GM10248 (cell line): ENCODE results near the gene ZNF783.
"Not testable (repeated sequence)": the region's sequence is repeated elsewhere in the genome, so short reads cannot be mapped to it uniquely, and the experiment has no call there.

ENCODE experiments used
- CTCF ChIA-PET: fragments of 300-600 bp; sonication (Branson Sonifier 250); formaldehyde crosslinking; extraction: SDS; loops from one replicate; lab custom pipeline; 2021; ENCODE audit warnings: antibody characterized with exemption; lab: Yijun Ruan, JAX
- POLR2A ChIA-PET: fragments of 350-650 bp; sonication (Branson Sonifier 250); formaldehyde crosslinking; extraction: SDS; loops from one replicate; lab custom pipeline; 2020; ENCODE audit warnings: antibody characterized with exemption; lab: Yijun Ruan, JAX
- DNase-seq: peaks from one replicate; pipeline ENCODE4 v3.0.0; 2012; ENCODE audit errors: extremely low spot score
- TF ChIP-seq, protein P1 (sequence below): IDR thresholded peaks from 2 replicates; pipeline ENCODE4 v1.5.1; 2012; ENCODE audit warnings: mild to moderate bottlenecking, low read depth; ENCODE audit errors: extremely low read depth, missing control alignments, control extremely low read depth

Gene ZNF783

DNA sequence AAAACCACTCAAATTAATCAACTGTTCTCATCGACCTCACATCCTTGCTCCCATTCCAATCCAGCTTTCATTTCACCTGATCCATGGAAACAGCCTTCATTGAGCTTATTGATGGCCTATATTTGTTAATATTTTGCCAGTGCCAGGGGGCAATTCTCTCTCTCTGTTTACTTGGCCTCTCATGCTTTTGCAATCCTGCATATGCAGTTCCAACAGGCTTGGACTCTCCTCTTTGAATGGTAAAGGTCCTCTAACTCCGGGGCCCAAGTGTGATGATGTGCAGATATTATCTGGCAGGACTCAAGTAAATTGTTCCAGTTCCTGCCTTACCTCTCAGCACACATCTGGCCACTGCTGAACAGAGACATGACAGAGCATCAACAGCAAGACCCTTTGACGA is 67.3 kb downstream of the ZNF783 start:
- ChIA-PET POLR2A (no interaction called here), CTCF (no interaction called here)
- TF ChIP-seq, protein P1, sequence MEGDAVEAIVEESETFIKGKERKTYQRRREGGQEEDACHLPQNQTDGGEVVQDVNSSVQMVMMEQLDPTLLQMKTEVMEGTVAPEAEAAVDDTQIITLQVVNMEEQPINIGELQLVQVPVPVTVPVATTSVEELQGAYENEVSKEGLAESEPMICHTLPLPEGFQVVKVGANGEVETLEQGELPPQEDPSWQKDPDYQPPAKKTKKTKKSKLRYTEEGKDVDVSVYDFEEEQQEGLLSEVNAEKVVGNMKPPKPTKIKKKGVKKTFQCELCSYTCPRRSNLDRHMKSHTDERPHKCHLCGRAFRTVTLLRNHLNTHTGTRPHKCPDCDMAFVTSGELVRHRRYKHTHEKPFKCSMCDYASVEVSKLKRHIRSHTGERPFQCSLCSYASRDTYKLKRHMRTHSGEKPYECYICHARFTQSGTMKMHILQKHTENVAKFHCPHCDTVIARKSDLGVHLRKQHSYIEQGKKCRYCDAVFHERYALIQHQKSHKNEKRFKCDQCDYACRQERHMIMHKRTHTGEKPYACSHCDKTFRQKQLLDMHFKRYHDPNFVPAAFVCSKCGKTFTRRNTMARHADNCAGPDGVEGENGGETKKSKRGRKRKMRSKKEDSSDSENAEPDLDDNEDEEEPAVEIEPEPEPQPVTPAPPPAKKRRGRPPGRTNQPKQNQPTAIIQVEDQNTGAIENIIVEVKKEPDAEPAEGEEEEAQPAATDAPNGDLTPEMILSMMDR, result no peak
- no peak for DNase-seq

DNA sequence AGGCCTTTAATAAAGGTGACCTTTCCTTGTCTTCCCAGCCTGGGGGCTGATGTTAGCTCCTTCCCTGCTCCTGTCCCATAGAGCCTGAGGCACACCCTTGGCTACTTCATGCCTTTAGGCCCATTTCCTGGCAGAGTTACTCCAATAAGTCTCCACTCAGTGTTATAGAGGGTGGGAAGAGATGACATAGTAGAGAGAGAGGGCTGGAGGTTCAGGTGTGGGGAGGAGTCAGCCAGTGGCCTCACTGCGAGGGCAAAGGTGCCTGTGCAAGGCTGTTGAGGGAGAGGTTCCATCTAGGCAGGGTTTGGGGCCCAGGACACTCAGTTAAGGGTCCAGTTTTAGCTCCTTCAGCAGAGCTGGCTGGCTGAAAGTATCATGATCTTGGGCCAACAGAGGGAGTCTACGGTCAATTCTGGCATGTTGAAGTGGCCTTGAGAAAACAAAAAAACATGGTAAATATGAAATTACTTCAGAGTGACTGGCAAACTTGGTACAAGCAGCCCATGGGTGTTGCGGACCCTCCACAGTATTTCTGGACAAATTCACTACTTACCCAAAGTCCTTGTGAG is 67.9 kb downstream of the ZNF783 start:
- ChIA-PET POLR2A (no interaction called here), CTCF (no interaction called here)
- no peak for DNase-seq
- TF ChIP-seq, protein P1, result no peak

DNA sequence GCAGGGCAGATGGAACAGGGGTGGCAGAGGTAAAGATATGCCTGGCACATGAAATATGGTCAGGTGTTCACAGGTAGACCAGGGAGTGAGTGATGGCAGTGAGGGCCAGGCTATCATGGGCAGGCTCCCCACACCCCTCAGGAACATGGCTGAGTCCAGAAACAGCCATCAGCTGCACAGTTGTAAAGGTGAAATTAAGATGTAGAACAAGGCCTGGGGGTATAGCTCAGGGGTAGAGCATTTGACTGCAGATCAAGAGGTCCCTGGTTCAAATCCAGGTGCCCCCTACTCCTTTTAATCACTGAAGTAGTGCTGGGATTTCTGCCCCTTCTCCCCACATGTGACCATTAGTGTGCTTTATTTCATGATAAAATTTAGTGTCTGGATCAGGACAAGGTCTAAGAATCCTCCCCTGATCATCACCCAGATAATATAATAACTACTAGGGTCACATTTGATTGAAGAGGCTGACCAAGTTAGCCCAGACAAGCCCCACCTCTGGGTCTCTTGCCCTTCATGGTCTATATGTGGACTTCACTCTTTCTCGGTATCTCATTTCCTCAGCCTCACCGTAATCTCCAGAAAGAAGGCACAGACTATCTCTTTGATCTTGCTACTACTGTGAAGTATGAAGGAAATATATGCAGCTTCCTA is 69.0 kb downstream of the ZNF783 start:
- TF ChIP-seq, protein P1, result no peak
- POLR2A ChIA-PET, result no interaction called here
- DNase-seq, result no peak
- CTCF ChIA-PET, result interaction anchor here (1.1 kb wide), 1 partner anchor 20 kb away, joined by 4 read pairs; no protein-coding TSS in a partner anchor

DNA sequence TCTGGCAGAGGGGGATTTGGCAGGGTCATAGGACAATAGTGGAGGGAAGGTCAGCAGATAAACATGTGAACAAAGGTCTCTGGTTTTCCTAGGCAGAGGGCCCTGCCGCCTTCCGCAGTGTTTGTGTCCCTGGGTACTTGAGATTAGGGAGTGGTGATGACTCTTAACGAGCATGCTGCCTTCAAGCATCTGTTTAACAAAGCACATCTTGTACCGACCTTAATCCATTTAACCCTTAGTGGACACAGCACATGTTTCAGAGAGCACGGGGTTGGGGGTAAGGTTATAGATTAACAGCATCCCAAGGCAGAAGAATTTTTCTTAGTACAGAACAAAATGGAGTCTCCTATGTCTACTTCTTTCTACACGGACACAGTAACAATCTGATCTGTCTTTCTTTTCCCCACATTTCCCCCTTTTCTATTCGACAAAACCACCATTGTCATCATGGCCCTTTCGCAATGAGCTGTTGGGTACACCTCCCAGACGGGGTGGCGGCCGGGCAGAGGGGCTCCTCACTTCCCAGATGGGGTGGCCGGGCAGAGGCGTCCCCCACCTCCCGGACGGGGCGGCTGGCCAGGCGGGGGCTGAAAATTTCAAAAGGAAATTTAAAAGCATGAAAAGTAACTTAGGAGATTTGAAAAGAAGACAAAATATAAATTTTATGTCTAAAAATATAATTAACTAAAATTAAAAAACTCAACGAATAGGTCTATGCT is 70.8 kb downstream of the ZNF783 start:
- DNase-seq, CTCF ChIA-PET, POLR2A ChIA-PET: not testable (repeated sequence)

DNA sequence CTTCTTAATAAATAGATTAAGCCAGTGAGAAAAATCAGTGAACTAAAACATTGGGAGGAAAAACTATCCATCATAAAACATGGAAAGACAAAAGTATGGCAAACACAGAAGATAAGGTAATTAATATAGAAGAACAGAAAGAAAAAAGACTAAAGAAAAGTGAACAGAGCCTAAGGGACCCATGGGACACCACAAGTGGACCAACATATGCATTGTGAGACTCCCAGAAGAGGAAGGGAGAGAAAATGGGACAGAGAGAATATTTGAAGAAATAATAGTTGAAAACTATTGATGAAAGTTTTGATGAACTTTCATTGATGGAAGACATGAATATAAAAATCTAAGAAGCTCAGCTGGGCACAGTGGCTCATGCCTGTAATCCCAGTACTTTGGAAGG is 71.3 kb downstream of the ZNF783 start:
- no peak for DNase-seq
- ChIA-PET CTCF (no interaction called here), POLR2A (no interaction called here)
- TF ChIP-seq, protein P1, result no peak

DNA sequence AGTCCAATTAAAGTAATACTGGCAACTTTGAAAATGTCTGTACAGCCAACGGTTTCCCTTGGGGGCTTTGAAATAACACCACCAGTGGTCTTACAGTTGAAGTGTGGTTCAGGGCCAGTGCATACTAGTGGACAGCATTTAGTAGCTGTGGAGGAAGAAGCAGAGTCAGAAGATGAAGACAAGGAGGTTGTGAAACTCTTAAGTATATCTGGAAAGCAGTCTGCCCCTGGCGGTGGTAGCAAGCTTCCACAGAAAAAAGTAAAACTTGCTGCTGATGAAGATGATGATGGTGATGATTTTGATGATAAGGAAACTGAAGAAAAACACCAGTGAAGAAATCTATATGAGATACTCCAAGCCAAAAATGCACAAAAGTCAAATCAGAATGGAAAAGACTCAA is 72.2 kb downstream of the ZNF783 start:
- POLR2A ChIA-PET, result no interaction called here
- TF ChIP-seq, protein P1, result no peak
- CTCF ChIA-PET, result no interaction called here
- DNase-seq, result no peak
